ENCODE results near the gene SGTA. TPM values are rescaled to one million over a fixed set of nuclear protein-coding genes. Genes with fewer than 3 reads are reported as not detected.

Gene SGTA
- total and polyA plus RNA-seq, 9 of the 15 experiments (the other 6 are each of a cell fraction or from before 2014, with no cell fraction given): 1.4 to 110 (median 49.9) TPM

DNA sequence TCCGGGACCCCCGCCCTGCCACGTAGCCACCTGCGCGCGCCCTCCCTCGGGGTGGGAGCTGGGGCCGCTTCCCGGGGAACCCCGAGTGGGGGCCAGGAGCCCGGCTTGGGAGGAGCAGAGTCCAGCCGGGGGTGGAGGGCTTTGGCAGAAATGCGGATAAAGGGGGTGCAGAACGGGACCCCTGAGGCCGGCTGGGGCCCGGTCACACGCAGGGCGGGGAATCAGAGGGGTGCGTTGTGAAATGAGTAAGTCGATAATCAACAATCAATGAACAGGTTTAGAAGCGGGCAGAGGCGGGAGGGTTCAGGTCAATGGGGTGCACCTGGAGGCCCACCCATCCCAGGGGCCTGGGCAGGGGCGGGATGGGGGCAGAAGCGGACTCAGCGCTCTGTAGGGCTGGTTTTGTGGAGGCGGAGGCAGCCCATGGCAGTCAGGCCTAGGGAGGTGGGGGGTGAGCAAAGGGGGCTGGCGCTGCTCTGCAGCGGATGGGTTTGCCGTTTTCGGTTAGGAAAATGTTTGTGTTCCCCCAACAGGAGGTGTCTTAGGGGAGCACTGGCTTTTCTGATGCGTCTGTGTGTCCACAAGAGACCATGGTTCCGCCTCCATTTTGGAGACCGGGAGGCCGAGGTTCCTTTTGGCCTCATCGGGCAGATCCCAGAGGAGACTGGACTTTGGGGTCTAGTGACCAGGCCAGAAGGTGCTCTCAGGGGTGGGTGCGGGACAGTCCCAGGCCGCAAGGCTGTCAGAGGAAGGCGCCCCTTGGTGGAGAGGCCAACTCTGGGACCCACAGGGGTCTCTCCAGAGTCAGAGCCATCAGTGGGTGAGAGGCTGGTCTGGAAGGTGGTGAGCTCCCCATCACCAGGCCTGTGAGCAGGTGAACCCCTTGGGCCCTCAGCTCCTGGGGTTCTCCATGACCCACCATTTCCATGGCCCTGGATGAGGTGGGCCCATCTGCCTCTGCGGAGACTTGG is 61.2 kb downstream of the SGTA start (continued):
- TF ChIP-seq, protein P1, sequence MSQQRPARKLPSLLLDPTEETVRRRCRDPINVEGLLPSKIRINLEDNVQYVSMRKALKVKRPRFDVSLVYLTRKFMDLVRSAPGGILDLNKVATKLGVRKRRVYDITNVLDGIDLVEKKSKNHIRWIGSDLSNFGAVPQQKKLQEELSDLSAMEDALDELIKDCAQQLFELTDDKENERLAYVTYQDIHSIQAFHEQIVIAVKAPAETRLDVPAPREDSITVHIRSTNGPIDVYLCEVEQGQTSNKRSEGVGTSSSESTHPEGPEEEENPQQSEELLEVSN (IDR thresholded peaks at IDR 0.05; ENCODE audit: borderline replicate concordance in 1 of 2, extremely low read depth in 1 of 2, insufficient read depth in 1 of 2, insufficient read length in 1 of 2, low read depth in 1 of 2, low read length in 1 of 2, poor library complexity in 1 of 2, severe bottlenecking in 1 of 2): peak in 1 of 2 experiments; percentile 3
- TF ChIP-seq POLR2B (IDR thresholded peaks at IDR 0.05; ENCODE audit: low read depth, partially characterized antibody): no peak
- no peak for TF ChIP-seq ZFP36 (IDR thresholded peaks at IDR 0.05; ENCODE audit: low read depth, low read length, partially characterized antibody)
- TF ChIP-seq ZSCAN29 (IDR thresholded peaks at IDR 0.05): no peak
- no peak for TF ChIP-seq HDGF (IDR thresholded peaks at IDR 0.05)
- no peak for TF ChIP-seq U2AF1 (optimal IDR thresholded peaks at IDR 0.05; ENCODE audit: low read depth, low read length)
- no peak for TF ChIP-seq BCL6 (CRISPR knock-in tag; IDR thresholded peaks at IDR 0.05)
- TF ChIP-seq, protein P2, sequence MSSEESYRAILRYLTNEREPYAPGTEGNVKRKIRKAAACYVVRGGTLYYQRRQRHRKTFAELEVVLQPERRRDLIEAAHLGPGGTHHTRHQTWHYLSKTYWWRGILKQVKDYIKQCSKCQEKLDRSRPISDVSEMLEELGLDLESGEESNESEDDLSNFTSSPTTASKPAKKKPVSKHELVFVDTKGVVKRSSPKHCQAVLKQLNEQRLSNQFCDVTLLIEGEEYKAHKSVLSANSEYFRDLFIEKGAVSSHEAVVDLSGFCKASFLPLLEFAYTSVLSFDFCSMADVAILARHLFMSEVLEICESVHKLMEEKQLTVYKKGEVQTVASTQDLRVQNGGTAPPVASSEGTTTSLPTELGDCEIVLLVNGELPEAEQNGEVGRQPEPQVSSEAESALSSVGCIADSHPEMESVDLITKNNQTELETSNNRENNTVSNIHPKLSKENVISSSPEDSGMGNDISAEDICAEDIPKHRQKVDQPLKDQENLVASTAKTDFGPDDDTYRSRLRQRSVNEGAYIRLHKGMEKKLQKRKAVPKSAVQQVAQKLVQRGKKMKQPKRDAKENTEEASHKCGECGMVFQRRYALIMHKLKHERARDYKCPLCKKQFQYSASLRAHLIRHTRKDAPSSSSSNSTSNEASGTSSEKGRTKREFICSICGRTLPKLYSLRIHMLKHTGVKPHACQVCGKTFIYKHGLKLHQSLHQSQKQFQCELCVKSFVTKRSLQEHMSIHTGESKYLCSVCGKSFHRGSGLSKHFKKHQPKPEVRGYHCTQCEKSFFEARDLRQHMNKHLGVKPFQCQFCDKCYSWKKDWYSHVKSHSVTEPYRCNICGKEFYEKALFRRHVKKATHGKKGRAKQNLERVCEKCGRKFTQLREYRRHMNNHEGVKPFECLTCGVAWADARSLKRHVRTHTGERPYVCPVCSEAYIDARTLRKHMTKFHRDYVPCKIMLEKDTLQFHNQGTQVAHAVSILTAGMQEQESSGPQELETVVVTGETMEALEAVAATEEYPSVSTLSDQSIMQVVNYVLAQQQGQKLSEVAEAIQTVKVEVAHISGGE (CRISPR knock-in tag; IDR thresholded peaks at IDR 0.05): no peak
- TF ChIP-seq HDAC8 (tag; IDR thresholded peaks at IDR 0.05): no peak
- TF ChIP-seq, protein P3, sequence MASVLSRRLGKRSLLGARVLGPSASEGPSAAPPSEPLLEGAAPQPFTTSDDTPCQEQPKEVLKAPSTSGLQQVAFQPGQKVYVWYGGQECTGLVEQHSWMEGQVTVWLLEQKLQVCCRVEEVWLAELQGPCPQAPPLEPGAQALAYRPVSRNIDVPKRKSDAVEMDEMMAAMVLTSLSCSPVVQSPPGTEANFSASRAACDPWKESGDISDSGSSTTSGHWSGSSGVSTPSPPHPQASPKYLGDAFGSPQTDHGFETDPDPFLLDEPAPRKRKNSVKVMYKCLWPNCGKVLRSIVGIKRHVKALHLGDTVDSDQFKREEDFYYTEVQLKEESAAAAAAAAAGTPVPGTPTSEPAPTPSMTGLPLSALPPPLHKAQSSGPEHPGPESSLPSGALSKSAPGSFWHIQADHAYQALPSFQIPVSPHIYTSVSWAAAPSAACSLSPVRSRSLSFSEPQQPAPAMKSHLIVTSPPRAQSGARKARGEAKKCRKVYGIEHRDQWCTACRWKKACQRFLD (CRISPR knock-in tag; IDR thresholded peaks at IDR 0.05): no peak
- TF ChIP-seq ZFX (CRISPR knock-in tag; IDR thresholded peaks at IDR 0.05): peak; percentile 28
- TF ChIP-seq ZNF143 (CRISPR knock-in tag; IDR thresholded peaks at IDR 0.05): no peak
- TF ChIP-seq, protein P4, sequence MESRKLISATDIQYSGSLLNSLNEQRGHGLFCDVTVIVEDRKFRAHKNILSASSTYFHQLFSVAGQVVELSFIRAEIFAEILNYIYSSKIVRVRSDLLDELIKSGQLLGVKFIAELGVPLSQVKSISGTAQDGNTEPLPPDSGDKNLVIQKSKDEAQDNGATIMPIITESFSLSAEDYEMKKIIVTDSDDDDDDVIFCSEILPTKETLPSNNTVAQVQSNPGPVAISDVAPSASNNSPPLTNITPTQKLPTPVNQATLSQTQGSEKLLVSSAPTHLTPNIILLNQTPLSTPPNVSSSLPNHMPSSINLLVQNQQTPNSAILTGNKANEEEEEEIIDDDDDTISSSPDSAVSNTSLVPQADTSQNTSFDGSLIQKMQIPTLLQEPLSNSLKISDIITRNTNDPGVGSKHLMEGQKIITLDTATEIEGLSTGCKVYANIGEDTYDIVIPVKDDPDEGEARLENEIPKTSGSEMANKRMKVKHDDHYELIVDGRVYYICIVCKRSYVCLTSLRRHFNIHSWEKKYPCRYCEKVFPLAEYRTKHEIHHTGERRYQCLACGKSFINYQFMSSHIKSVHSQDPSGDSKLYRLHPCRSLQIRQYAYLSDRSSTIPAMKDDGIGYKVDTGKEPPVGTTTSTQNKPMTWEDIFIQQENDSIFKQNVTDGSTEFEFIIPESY (CRISPR knock-in tag; IDR thresholded peaks at IDR 0.05): peak; percentile 47; the same call in 1 of the 2 replicates
- TF ChIP-seq, protein P5, sequence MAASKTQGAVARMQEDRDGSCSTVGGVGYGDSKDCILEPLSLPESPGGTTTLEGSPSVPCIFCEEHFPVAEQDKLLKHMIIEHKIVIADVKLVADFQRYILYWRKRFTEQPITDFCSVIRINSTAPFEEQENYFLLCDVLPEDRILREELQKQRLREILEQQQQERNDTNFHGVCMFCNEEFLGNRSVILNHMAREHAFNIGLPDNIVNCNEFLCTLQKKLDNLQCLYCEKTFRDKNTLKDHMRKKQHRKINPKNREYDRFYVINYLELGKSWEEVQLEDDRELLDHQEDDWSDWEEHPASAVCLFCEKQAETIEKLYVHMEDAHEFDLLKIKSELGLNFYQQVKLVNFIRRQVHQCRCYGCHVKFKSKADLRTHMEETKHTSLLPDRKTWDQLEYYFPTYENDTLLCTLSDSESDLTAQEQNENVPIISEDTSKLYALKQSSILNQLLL (CRISPR knock-in tag; IDR thresholded peaks at IDR 0.05; ENCODE audit: borderline replicate concordance): no peak
- TF ChIP-seq CC2D1A (IDR thresholded peaks at IDR 0.05): no peak
- no peak for TF ChIP-seq TAL1 (IDR thresholded peaks at IDR 0.05)

All from K562 (cell line).